Measurements from ENCODE around the gene SNAP47. TPM values are rescaled to one million over a fixed set of nuclear protein-coding genes. Genes with fewer than 3 reads are reported as not detected.

SNAP47 gene
- total RNA-seq, 2 donors from 2014 or later = 51.6 to 74.7 TPM

GRCh38 chr1:227813962-227814361, 78.7 kb downstream of the SNAP47 start:
- Histone ChIP-seq H3K27ac (no peak overlapping the region), H3K36me3 (no peaks in the 10 kb centered on the region), H3K4me3 (no peak overlapping the region), H3K9me3 (no peaks in the 10 kb centered on the region), H3K27me3 (replicated peaks; ENCODE audit: insufficient read depth) (no peaks in the 10 kb centered on the region), H3K4me1 (replicated peaks) (no peaks in the 10 kb centered on the region)
- intact Hi-C loops (cut with DNase I) = no loop called here
- 96% methylated on average over 2 of the region's 2 CpGs for WGBS
- TF ChIP-seq POLR2A (IDR thresholded peaks at IDR 0.05) (no peak), POLR2AphosphoS5 (IDR thresholded peaks at IDR 0.05) (no peak)
- TF ChIP-seq, protein P1, sequence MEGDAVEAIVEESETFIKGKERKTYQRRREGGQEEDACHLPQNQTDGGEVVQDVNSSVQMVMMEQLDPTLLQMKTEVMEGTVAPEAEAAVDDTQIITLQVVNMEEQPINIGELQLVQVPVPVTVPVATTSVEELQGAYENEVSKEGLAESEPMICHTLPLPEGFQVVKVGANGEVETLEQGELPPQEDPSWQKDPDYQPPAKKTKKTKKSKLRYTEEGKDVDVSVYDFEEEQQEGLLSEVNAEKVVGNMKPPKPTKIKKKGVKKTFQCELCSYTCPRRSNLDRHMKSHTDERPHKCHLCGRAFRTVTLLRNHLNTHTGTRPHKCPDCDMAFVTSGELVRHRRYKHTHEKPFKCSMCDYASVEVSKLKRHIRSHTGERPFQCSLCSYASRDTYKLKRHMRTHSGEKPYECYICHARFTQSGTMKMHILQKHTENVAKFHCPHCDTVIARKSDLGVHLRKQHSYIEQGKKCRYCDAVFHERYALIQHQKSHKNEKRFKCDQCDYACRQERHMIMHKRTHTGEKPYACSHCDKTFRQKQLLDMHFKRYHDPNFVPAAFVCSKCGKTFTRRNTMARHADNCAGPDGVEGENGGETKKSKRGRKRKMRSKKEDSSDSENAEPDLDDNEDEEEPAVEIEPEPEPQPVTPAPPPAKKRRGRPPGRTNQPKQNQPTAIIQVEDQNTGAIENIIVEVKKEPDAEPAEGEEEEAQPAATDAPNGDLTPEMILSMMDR (IDR thresholded peaks at IDR 0.05) = no peak
- no peak for DNase-seq (ENCODE audit: low spot score)

DNA sequence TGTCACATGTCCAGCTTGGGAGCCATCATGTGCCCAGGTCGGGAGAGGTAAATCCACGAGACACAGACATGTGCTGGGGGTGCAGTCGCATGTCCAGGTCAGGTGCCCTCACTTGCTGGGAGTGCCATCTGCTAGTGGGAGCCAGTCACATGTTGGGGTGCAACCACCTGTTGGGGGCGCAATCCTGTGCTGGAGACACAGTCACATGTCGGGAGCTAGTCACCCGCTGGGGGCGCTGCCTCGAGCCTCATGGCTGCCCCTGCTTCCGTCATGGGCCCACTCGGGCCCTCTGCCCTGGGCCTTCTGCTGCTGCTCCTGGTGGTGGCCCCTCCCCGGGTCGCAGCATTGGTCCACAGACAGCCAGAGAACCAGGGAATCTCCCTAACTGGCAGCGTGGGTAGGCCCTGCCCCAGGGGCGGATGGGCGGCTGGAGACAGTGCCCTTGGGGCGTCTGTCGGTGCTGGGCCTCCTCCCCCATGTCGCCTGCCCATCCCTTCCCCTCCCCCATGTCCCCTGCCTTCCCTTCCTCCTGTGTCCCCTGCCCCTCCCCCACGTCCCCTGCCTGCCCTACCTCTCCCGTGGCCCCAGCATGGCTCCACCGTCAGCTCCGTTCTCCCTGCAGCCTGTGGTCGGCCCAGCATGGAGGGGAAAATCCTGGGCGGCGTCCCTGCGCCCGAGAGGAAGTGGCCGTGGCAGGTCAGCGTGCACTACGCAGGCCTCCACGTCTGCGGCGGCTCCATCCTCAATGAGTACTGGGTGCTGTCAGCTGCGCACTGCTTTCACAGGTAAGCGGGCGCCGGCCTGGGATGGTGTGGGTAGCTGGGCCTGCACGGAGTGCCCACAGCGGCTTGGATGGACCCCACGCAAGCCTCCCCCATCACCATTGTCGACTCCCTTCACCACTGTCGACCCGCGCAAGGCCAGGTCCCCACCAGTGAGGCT, 80.5 kb downstream of the SNAP47 start, which contains the start of gene PRSS38:
PRSS38 (plus strand) TSS at position 208 of the 942 bp plus-strand sequence; CDS start at position 250, 42 bp downstream.
- WGBS = 94% methylated on average over 44 of the region's 44 CpGs
- no peak for DNase-seq (ENCODE audit: low spot score)
- H3K27ac ChIP-seq = no peak within 1 kb of the TSS
- no peaks in the 10 kb centered on the region for H3K9me3 ChIP-seq
- no peaks in the 10 kb centered on the region for H3K36me3 ChIP-seq
- TF ChIP-seq POLR2AphosphoS5 (IDR thresholded peaks at IDR 0.05) (no peak), POLR2A (IDR thresholded peaks at IDR 0.05) (no peak)
- TF ChIP-seq, protein P1 (IDR thresholded peaks at IDR 0.05) = no peak
- no peaks in the 10 kb centered on the region for H3K4me1 ChIP-seq (replicated peaks)
- H3K27me3 ChIP-seq (replicated peaks; ENCODE audit: insufficient read depth) = no peaks in the 10 kb centered on the region
- no peak within 1 kb of the TSS for H3K4me3 ChIP-seq
- intact Hi-C loops (cut with DNase I) = no loop called here

GRCh38 chr1:227816750-227817446, 81.7 kb downstream of the SNAP47 start:
- intact Hi-C loops (cut with DNase I) = no loop called here

GRCh38 chr1:227823537-227823936, 88.3 kb downstream of the SNAP47 start:
- 86% methylated on average over 1 of the region's 1 CpG for WGBS
- intact Hi-C loops (cut with DNase I) = no loop called here

More at GRCh38 chr1:227816750-227817446, 81.7 kb downstream of the SNAP47 start:
- Histone ChIP-seq H3K36me3 (no peaks in the 10 kb centered on the region), H3K27me3 (replicated peaks; ENCODE audit: insufficient read depth) (no peaks in the 10 kb centered on the region), H3K4me3 (no peak overlapping the region), H3K4me1 (replicated peaks) (no peaks in the 10 kb centered on the region), H3K27ac (no peak overlapping the region), H3K9me3 (no peaks in the 10 kb centered on the region)
- 91% methylated on average over 15 of the region's 16 CpGs for WGBS
- no peak for DNase-seq (ENCODE audit: low spot score)
- TF ChIP-seq POLR2AphosphoS5 (IDR thresholded peaks at IDR 0.05) (no peak), POLR2A (IDR thresholded peaks at IDR 0.05) (no peak)
- TF ChIP-seq, protein P1 (IDR thresholded peaks at IDR 0.05) = no peak

More at GRCh38 chr1:227823537-227823936, 88.3 kb downstream of the SNAP47 start:
- no peak for DNase-seq (ENCODE audit: low spot score)
- H3K9me3 ChIP-seq = no peaks in the 10 kb centered on the region
- no peaks in the 10 kb centered on the region for H3K27me3 ChIP-seq (replicated peaks; ENCODE audit: insufficient read depth)
- no peak overlapping the region for H3K4me3 ChIP-seq
- no peaks in the 10 kb centered on the region for H3K4me1 ChIP-seq (replicated peaks)
- H3K27ac ChIP-seq = no peak overlapping the region
- TF ChIP-seq POLR2AphosphoS5 (IDR thresholded peaks at IDR 0.05) (no peak), POLR2A (IDR thresholded peaks at IDR 0.05) (no peak)
- TF ChIP-seq, protein P1 (IDR thresholded peaks at IDR 0.05) = no peak
- H3K36me3 ChIP-seq = no peaks in the 10 kb centered on the region

Data from prostate gland (tissue), 2 donors.